CD14-positive monocyte (primary cell): Measurements from ENCODE around the gene SLC7A10. TPM values are rescaled to one million over a fixed set of nuclear protein-coding genes. Genes with fewer than 3 reads are reported as not detected.

Experiments
- DNase-seq, 3 donors: peaks; one replicate each; pipeline ENCODE4 v3.0.0-alpha.2; 2011 to 2022
- H2AFZ ChIP-seq: 2 replicates; pipeline ENCODE4 v1.6.0; 2012; ENCODE audit warnings: mild to moderate bottlenecking, low read depth, low read length, inconsistent platforms; ENCODE audit not compliant: insufficient read depth, poor library complexity, severe bottlenecking
- H3K27ac ChIP-seq, 2 donors: 1 replicate in 1 of 2; 2 replicates in 1 of 2; pipeline ENCODE4 v1.5.1; 2012 to 2013; ENCODE audit warnings: low read length in 2 of 2, control low read depth in 1 of 2, inconsistent platforms in 1 of 2, low read depth in 1 of 2, mild to moderate bottlenecking in 1 of 2
- H3K27me3 ChIP-seq, 2 donors: one replicate each; pipeline versions ENCODE4 v1.6.0 to v1.6.1; 2011 to 2013; ENCODE audit warnings: low read length in 2 of 2; ENCODE audit not compliant: control insufficient read depth in 2 of 2, insufficient read depth in 2 of 2
- H3K36me3 ChIP-seq, 2 donors: replicated peaks in 1 of 2; 1 replicate in 1 of 2; 2 replicates in 1 of 2; pipeline versions ENCODE4 v1.5.1 to v1.6.1; 2012 to 2013; ENCODE audit warnings: low read length in 2 of 2, control low read depth in 1 of 2, inconsistent platforms in 1 of 2, mild to moderate bottlenecking in 1 of 2; ENCODE audit not compliant: insufficient read depth in 2 of 2, control insufficient read depth in 1 of 2
- H3K4me1 ChIP-seq, 2 donors: 1 replicate in 1 of 2; 2 replicates in 1 of 2; pipeline versions ENCODE4 v1.5.1 to v1.6.1; 2012 to 2013; ENCODE audit warnings: low read length in 2 of 2, control low read depth in 1 of 2, inconsistent platforms in 1 of 2, mild to moderate bottlenecking in 1 of 2, moderate library complexity in 1 of 2; ENCODE audit not compliant: insufficient read depth in 2 of 2, control insufficient read depth in 1 of 2
- H3K4me2 ChIP-seq: replicated peaks from 2 replicates; pipeline ENCODE3; 2012; ENCODE audit warnings: low read length, moderate library complexity, mild to moderate bottlenecking; ENCODE audit not compliant: poor library complexity, severe bottlenecking; ENCODE audit errors: extremely low read depth
- H3K4me3 ChIP-seq, 3 experiments: fragments of 200-600 bp in 1 of 3; sonication (generic) in 1 of 3; replicated peaks in 1 of 3; 1 replicate in 2 of 3; 2 replicates in 1 of 3; pipeline ENCODE4 v1.5.1; 2011 to 2013; ENCODE audit warnings: low read length in 3 of 3, mild to moderate bottlenecking in 3 of 3, control low read depth in 2 of 3, low read depth in 2 of 3, inconsistent platforms in 1 of 3, moderate library complexity in 1 of 3
- H3K79me2 ChIP-seq: 2 replicates; pipeline ENCODE4 v1.6.0; 2012; ENCODE audit warnings: mild to moderate bottlenecking, control low read depth, inconsistent platforms, low read length, moderate library complexity; ENCODE audit not compliant: insufficient read depth
- H3K9ac ChIP-seq: 2 replicates; pipeline ENCODE4 v1.6.0; 2017; ENCODE audit warnings: low read length, mild to moderate bottlenecking; ENCODE audit not compliant: insufficient read depth, poor library complexity, severe bottlenecking
- H3K9me3 ChIP-seq, 2 donors: replicated peaks in 1 of 2; 1 replicate in 1 of 2; 2 replicates in 1 of 2; pipeline versions ENCODE4 v1.5.1 to v1.6.1; 2012 to 2013; ENCODE audit warnings: low read length in 2 of 2, control low read depth in 1 of 2; ENCODE audit not compliant: control insufficient read depth in 1 of 2, insufficient read depth in 1 of 2
- H4K20me1 ChIP-seq: 2 replicates; pipeline ENCODE4 v1.6.0; 2012; ENCODE audit warnings: mild to moderate bottlenecking, low read length, control low read depth, moderate library complexity; ENCODE audit not compliant: insufficient read depth
- H3K27ac Mint-ChIP-seq, 7 donors: one replicate each; pipeline ENCODE4 v1.8.0; 2020; ENCODE audit warnings: mild to moderate bottlenecking in 7 of 7, mixed read lengths in 7 of 7, moderate library complexity in 6 of 7, inconsistent platforms in 2 of 7
- H3K27me3 Mint-ChIP-seq, 3 donors: one replicate each; pipeline ENCODE4 v1.8.0; 2021 to 2022; ENCODE audit warnings: low read depth in 3 of 3, mild to moderate bottlenecking in 3 of 3, mixed read lengths in 3 of 3, moderate library complexity in 3 of 3, inconsistent platforms in 1 of 3
- H3K36me3 Mint-ChIP-seq, 2 donors: one replicate each; pipeline ENCODE4 v1.8.0; 2020; ENCODE audit warnings: mixed read lengths in 2 of 2, inconsistent platforms in 1 of 2, mild to moderate bottlenecking in 1 of 2
- H3K4me1 Mint-ChIP-seq: one replicate; pipeline ENCODE4 v1.8.0; 2020; ENCODE audit warnings: mild to moderate bottlenecking, mixed read lengths
- H3K4me3 Mint-ChIP-seq, 2 donors: one replicate each; pipeline ENCODE4 v1.8.0; 2020; ENCODE audit warnings: mild to moderate bottlenecking in 2 of 2, mixed read lengths in 2 of 2, moderate library complexity in 1 of 2
- H3K9me3 Mint-ChIP-seq, 7 donors: one replicate each; pipeline ENCODE4 v1.8.0; 2020 to 2022; ENCODE audit warnings: mixed read lengths in 7 of 7, mild to moderate bottlenecking in 6 of 7, moderate library complexity in 6 of 7, inconsistent platforms in 2 of 7
- WGBS: methylation state at CpG from one replicate; pipeline ENCODE4 v1.1.5; 2013; ENCODE audit warnings: missing lambda C conversion rate; ENCODE audit not compliant: insufficient coverage; 5-methylcytosine and 5-hydroxymethylcytosine counted together
- intact Hi-C, 2 donors: fragments of 100-400 bp; cut with micrococcal nuclease; formaldehyde crosslinking; loops; one replicate each; pipeline versions ENCODE4 v1.15.0 to v1.15.1; 2023
- polyA plus RNA-seq, 3 donors: library from polyadenylated mRNA; depleted of rRNA in 1 of 3; unstranded in 2 of 3; stranded (reverse) in 1 of 3; fragments of 300-500 nt in 2 of 3; fragments of >200 nt in 1 of 3; fragmentation: Illumina TruSeq in 2 of 3; gene quantifications; 1 replicate in 2 of 3; 2 replicates in 1 of 3; pipeline ENCODE4 v1.2.3, GENCODE V29; 2012 to 2021
- TF ChIP-seq, protein P1 (sequence below): fragments of 200-600 bp; IDR thresholded peaks from one replicate; pipeline ENCODE4 v1.8.0; 2022; ENCODE audit warnings: antibody characterized with exemption, mild to moderate bottlenecking

SLC7A10 gene
- polyA plus RNA-seq, 3 donors = 0.52 TPM; not detected in 2

DNA sequence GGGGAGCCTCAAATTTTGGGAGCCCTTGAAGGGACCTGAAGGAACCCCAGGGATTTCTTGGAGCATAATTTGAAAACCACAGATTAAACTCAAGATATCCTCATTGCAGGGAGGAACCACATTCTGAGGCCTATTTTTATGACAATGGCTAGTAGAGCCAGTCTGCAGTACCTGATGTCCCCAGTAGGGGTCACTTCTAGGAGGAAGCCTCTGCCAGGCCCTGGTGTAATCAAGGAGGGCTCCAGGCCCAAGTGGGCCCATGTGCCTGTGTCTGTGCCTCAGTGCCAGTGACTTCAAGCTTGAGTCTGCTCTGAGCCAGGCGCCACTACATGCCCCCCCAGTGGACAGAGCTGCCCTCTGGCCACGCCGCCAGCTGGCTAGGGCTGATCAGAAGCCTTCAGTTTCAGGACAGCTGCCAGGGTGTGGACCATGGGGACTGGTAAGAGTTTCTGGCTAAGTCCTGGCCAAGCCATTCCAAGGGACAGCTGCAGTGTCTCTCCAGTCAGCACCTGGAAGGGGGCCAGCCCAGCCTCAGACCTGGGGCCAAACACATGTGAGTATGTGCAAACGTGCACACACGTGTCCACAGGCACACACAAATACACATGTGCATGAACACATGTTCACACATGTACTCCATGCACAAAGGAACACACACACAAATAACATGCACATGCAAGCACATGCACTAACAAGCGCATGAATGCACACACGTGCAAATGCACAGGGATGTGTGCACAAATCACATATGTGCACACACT, 20.5 kb upstream of the SLC7A10 start:
- peaks cover 0 to 12% (median 9%) of the 10 kb centered on the region in 7 donors for H3K9me3 Mint-ChIP-seq
- peak in 2 of 3 donors; percentile 45 to 52 for DNase-seq
- H3K4me3 ChIP-seq = no peak overlapping the region
- H3K4me1 Mint-ChIP-seq = peaks cover 29% of the 10 kb centered on the region
- no peaks in the 10 kb centered on the region for H3K36me3 ChIP-seq
- H2AFZ ChIP-seq = no peak overlapping the region
- H3K27ac ChIP-seq = no peak overlapping the region
- H3K4me2 ChIP-seq = no peak overlapping the region
- no peak overlapping the region for H3K4me3 Mint-ChIP-seq
- no peaks in the 10 kb centered on the region for H4K20me1 ChIP-seq
- H3K27me3 Mint-ChIP-seq = peaks cover 1 to 8% (median 2%) of the 10 kb centered on the region in 3 donors
- no peak overlapping the region for H3K9ac ChIP-seq
- peaks cover 9 to 14% of the 10 kb centered on the region in 2 donors for H3K9me3 ChIP-seq
- H3K4me1 ChIP-seq = peaks cover 34 to 45% of the 10 kb centered on the region in 2 donors
- no peak overlapping the region for H3K27ac Mint-ChIP-seq
- intact Hi-C loops = loop anchor here (5.0 kb wide), 3 partner anchors 56 to 126 kb away; partner anchors contain the start of genes CEBPA (in 1 of the 2) and CEBPG (in 1 of the 2)
- no peaks in the 10 kb centered on the region for H3K27me3 ChIP-seq
- TF ChIP-seq, protein P1, sequence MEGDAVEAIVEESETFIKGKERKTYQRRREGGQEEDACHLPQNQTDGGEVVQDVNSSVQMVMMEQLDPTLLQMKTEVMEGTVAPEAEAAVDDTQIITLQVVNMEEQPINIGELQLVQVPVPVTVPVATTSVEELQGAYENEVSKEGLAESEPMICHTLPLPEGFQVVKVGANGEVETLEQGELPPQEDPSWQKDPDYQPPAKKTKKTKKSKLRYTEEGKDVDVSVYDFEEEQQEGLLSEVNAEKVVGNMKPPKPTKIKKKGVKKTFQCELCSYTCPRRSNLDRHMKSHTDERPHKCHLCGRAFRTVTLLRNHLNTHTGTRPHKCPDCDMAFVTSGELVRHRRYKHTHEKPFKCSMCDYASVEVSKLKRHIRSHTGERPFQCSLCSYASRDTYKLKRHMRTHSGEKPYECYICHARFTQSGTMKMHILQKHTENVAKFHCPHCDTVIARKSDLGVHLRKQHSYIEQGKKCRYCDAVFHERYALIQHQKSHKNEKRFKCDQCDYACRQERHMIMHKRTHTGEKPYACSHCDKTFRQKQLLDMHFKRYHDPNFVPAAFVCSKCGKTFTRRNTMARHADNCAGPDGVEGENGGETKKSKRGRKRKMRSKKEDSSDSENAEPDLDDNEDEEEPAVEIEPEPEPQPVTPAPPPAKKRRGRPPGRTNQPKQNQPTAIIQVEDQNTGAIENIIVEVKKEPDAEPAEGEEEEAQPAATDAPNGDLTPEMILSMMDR = peak; percentile 63
- no peaks in the 10 kb centered on the region for H3K79me2 ChIP-seq
- H3K36me3 Mint-ChIP-seq = peaks cover 0 to 2% of the 10 kb centered on the region in 2 donors
- 81% methylated on average over 7 of the region's 7 CpGs for WGBS

DNA sequence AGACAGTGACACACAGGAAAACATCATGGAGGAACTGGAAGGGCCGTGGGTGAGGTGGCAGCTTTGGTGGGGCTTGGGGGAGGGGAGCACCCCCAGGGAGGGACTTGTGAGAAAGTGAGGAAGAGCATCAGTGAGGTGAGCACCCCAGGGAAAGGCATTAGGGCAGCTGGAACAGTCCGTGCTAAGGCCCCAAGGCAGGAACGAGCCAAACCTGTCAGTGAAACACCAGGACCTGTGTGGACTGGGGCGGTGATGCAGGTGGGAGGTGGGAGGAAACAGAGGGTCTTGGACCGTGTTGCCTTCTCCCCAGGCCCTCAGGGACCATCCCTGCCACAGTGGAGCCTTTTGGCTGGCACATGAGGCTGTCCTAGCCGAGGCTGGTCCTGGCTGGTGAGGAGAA, 17.3 kb upstream of the SLC7A10 start:
- Mint-ChIP-seq H3K4me1 (peaks cover 17% of the 10 kb centered on the region), H3K9me3 (peaks cover 0 to 12% (median 9%) of the 10 kb centered on the region in 7 donors), H3K27ac (no peak overlapping the region), H3K36me3 (peaks cover 0 to 2% of the 10 kb centered on the region in 2 donors), H3K27me3 (peaks cover 1 to 11% (median 2%) of the 10 kb centered on the region in 3 donors), H3K4me3 (no peak overlapping the region)
- Histone ChIP-seq H3K27me3 (no peaks in the 10 kb centered on the region), H3K79me2 (no peaks in the 10 kb centered on the region), H3K4me2 (no peak overlapping the region), H3K4me3 (no peak overlapping the region), H3K36me3 (no peaks in the 10 kb centered on the region), H3K27ac (no peak overlapping the region), H3K9me3 (peaks cover 9 to 14% of the 10 kb centered on the region in 2 donors), H3K4me1 (peaks cover 15 to 30% of the 10 kb centered on the region in 2 donors), H4K20me1 (no peaks in the 10 kb centered on the region), H2AFZ (no peak overlapping the region), H3K9ac (no peak overlapping the region)
- intact Hi-C loops = no loop called here
- 71% methylated on average over 6 of the region's 6 CpGs for WGBS
- TF ChIP-seq, protein P1 = no peak
- no peak for DNase-seq
